Muscle layer of colon (tissue), 2 donors: ENCODE data around the gene RNPEPL1.
"Not testable (repeated sequence)": the region's sequence is repeated elsewhere in the genome, so short reads cannot be mapped to it uniquely, and the experiment has no call there.

Source experiments
- H3K27ac ChIP-seq: one replicate; pipeline ENCODE4 v1.7.0; 2013; ENCODE audit warnings: low read depth, mild to moderate bottlenecking, low read length, moderate library complexity
- H3K27me3 ChIP-seq, 2 donors: one replicate each; pipeline ENCODE4 v1.7.0; 2013; ENCODE audit warnings: low read length in 2 of 2, mild to moderate bottlenecking in 2 of 2; ENCODE audit not compliant: insufficient read depth in 2 of 2, control insufficient read depth in 1 of 2
- H3K36me3 ChIP-seq: one replicate; pipeline ENCODE4 v1.7.0; 2013; ENCODE audit warnings: mild to moderate bottlenecking, low read length; ENCODE audit not compliant: insufficient read depth
- H3K4me1 ChIP-seq: one replicate; pipeline ENCODE4 v1.7.0; 2013; ENCODE audit warnings: mild to moderate bottlenecking, low read length; ENCODE audit not compliant: insufficient read depth
- H3K4me3 ChIP-seq, 2 donors: one replicate each; pipeline ENCODE4 v1.7.0; 2013; ENCODE audit warnings: low read length in 2 of 2, low read depth in 1 of 2, mild to moderate bottlenecking in 1 of 2, moderate library complexity in 1 of 2
- H3K9ac ChIP-seq: one replicate; pipeline ENCODE4 v1.7.0; 2013; ENCODE audit warnings: low read length
- H3K9me3 ChIP-seq: one replicate; pipeline ENCODE4 v1.7.0; 2013; ENCODE audit warnings: mild to moderate bottlenecking, low read length
- donor health status: abdominal sarcoma.
- donor health status: Adenocarcinoma of cecum.

The RNPEPL1 gene

DNA sequence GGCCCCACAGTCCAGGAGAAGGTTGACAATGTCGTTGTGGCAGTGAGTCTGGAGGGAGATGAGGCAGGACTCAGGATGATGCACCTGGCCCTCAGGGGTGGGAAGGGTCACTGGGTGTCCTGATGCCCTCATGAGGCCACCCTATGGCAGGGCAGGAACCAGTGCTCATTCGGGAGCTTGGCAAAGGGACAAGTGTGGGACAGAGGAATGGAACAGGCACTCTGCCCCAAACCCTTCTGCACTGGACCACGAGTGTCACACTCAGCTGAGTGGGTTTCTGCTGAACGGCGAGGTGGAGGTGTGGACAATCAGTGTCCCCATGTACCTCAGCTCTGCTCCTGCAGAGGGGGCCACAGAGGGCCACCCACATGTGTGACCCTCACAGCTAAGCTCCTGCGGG is 42.5 kb upstream of the RNPEPL1 start:
- Histone ChIP-seq H3K9ac (no peak overlapping the region), H3K9me3 (no peaks in the 10 kb centered on the region), H3K4me3 (no peak overlapping the region), H3K27me3 (peaks cover 0 to 3% of the 10 kb centered on the region in 2 donors), H3K36me3 (peaks cover 9% of the 10 kb centered on the region), H3K27ac (no peak overlapping the region), H3K4me1 (no peaks in the 10 kb centered on the region)

- Histone ChIP-seq H3K27me3 (no peaks in the 10 kb centered on the region), H3K27ac (no peak overlapping the region), H3K9me3 (no peaks in the 10 kb centered on the region), H3K36me3 (peaks cover 9% of the 10 kb centered on the region), H3K9ac (no peak overlapping the region), H3K4me3 (no peak overlapping the region), H3K4me1 (no peaks in the 10 kb centered on the region)
These were observed 41.8 kb upstream of the RNPEPL1 start for GRCh38 chr2:240526521-240526920.

DNA sequence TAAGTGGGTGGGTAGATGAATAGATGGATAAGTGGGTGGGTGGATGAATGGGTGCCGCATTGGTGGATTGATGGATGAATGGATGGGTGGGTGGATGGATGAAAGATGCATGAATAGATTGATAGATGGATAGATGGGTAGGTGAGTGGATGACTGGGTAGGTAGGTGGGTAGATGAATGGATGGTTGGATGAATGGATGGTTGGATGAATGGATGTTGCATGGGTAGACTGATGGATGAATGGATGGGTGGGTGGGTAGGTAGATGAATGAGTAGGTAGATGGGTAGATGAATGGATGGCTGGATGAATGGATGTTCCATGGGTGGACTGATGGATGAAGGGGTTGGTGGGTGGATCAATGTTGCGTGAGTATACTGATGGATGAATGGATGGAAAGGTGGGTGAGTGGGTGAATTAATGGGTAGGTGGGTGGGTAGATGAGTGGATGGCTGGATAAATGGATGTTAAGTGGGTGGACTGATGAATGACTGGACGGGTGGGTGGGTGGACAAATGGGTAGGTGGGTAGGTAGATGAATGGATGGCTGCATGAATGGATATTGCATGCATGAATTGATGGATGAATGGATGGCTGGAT is 41.0 kb upstream of the RNPEPL1 start:
- H3K36me3 ChIP-seq = peaks cover 9% of the 10 kb centered on the region

GRCh38 chr2:240528406-240529040 is 39.8 kb upstream of the RNPEPL1 start:
- Histone ChIP-seq H3K9me3 (no peaks in the 10 kb centered on the region), H3K9ac (no peak overlapping the region), H3K4me1 (no peaks in the 10 kb centered on the region), H3K27me3 (no peaks in the 10 kb centered on the region), H3K36me3 (peaks cover 6% of the 10 kb centered on the region), H3K27ac (no peak overlapping the region), H3K4me3 (no peak overlapping the region)

More for the DNA sequence above, 41.0 kb upstream of the RNPEPL1 start:
- Histone ChIP-seq H3K27me3 (no peaks in the 10 kb centered on the region), H3K4me3 (no peak overlapping the region), H3K27ac (no peak overlapping the region), H3K4me1 (no peaks in the 10 kb centered on the region), H3K9ac (no peak overlapping the region), H3K9me3 (no peaks in the 10 kb centered on the region)

DNA sequence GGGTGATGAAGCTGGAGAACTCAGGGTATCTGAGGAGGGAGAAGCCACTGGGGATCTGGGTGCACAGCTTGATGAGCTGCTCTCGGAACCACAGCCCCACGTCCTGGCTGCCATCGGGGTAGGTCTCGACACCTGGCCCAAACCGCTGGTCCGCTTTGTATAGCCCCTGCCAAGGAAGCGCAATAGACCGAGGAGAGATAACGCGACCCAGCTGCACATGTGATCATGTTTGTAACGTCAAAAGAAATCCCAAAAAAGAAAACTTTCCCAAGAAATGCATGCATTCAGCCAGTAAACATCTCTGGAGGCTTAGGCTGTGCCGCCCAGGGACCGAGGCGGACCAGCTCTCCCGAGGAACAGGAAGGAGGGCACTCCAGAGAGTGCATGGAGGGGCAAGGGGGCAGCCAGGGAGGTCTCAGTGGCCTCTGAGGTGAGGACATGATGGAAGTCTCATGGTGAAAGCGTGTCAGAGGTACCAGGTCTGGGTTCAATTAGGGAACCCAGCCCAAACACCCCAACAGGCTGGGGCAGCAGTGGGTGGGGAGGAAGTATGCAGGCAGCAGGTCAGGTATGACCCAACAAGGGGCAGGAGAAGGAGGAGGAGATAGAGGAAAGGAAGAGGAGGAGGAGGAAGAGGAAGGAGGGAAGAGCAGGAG is 38.8 kb upstream of the RNPEPL1 start:
- Histone ChIP-seq H3K36me3 (peaks cover 4% of the 10 kb centered on the region), H3K27me3 (no peaks in the 10 kb centered on the region), H3K9ac (no peak overlapping the region), H3K9me3 (no peaks in the 10 kb centered on the region), H3K27ac (no peak overlapping the region), H3K4me1 (no peaks in the 10 kb centered on the region), H3K4me3 (no peak overlapping the region)

- H3K9me3 ChIP-seq = no peaks in the 10 kb centered on the region
- H3K9ac ChIP-seq = no peak overlapping the region
- no peaks in the 10 kb centered on the region for H3K4me1 ChIP-seq
- H3K36me3 ChIP-seq = peaks cover 4% of the 10 kb centered on the region
- H3K27me3 ChIP-seq = no peaks in the 10 kb centered on the region
- H3K4me3 ChIP-seq = no peak overlapping the region
- no peak overlapping the region for H3K27ac ChIP-seq
These were observed 38.1 kb upstream of the RNPEPL1 start for GRCh38 chr2:240530181-240530580.

GRCh38 chr2:240531038-240531437 is 37.2 kb upstream of the RNPEPL1 start:
- Histone ChIP-seq H3K36me3 (peaks cover 4% of the 10 kb centered on the region), H3K4me1 (no peaks in the 10 kb centered on the region)

GRCh38 chr2:240532031-240532775 is 36.1 kb upstream of the RNPEPL1 start:
- no peaks in the 10 kb centered on the region for H3K27me3 ChIP-seq
- no peaks in the 10 kb centered on the region for H3K4me1 ChIP-seq
- H3K4me3 ChIP-seq = no peak overlapping the region
- H3K9me3 ChIP-seq = no peaks in the 10 kb centered on the region
- peaks cover 4% of the 10 kb centered on the region for H3K36me3 ChIP-seq
- no peak overlapping the region for H3K9ac ChIP-seq
- no peak overlapping the region for H3K27ac ChIP-seq

More at GRCh38 chr2:240531038-240531437, 37.2 kb upstream of the RNPEPL1 start:
- no peak overlapping the region for H3K27ac ChIP-seq
- H3K27me3 ChIP-seq = no peaks in the 10 kb centered on the region
- H3K4me3 ChIP-seq = no peak overlapping the region
- H3K9ac ChIP-seq = no peak overlapping the region
- H3K9me3 ChIP-seq = no peaks in the 10 kb centered on the region

DNA sequence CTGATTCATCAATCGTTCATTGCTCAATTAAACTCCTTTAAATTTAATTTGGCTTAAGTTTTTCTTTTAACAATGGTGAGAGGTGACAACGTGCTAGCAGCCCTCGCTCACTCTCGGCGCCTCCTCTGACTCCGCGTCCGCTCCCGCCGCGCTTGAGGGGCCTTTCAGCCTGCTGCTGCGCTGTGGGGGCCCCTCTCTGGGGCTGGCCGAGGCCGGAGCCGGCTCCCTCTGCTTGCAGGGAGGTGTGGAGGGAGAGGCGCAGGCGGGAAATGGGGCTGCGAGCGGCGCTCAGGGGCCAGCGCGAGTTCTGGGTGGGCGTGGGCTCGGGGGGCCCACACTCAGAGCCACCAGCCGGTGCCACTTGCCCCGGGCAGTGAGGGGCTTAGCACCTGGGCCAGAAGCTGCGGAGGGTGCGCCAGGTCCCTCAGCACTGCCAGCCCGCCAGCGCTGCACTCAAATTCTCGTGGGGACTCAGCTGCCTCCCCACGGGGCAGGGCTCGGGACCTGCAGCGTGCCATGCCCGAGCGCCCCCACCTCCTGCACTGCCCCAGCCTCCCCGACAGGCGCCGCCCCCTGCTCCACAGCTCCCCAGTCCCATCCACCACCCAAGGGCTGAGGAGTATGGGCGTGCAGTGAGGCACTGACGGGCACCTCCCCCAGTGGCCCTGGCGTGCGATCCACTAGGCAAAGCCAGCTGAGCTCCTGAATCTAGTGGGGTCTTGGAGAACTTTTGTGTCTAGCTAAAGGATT is 30.1 kb upstream of the RNPEPL1 start:
- no peaks in the 10 kb centered on the region for H3K4me1 ChIP-seq
- no peak overlapping the region for H3K4me3 ChIP-seq
- H3K36me3 ChIP-seq = peaks cover 4% of the 10 kb centered on the region
- no peak overlapping the region for H3K9ac ChIP-seq
- H3K9me3 ChIP-seq = no peaks in the 10 kb centered on the region
- H3K27ac ChIP-seq = no peak overlapping the region
- no peaks in the 10 kb centered on the region for H3K27me3 ChIP-seq

DNA sequence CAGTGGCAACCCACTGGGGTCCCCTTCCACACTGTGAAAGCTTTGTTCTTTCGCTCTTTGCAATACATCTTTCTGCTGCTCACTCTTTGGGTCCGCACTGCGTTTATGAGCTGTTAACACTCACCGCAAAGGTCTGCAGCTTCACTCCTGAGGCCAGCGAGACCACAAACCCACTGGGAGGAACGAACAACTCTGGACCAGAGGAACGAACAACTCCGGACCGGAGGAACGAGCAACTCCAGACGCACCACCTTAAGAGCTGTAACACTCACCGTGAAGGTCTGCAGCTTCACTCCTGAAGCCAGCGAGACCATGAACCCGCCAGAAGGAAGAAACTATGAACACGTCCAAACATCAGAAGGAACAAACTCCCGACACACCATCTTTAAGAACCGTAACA is 29.2 kb upstream of the RNPEPL1 start:
- not testable (repeated sequence) for H3K9ac ChIP-seq, H3K27me3 ChIP-seq, H3K4me3 ChIP-seq, H3K4me1 ChIP-seq, H3K36me3 ChIP-seq, H3K9me3 ChIP-seq, H3K27ac ChIP-seq

DNA sequence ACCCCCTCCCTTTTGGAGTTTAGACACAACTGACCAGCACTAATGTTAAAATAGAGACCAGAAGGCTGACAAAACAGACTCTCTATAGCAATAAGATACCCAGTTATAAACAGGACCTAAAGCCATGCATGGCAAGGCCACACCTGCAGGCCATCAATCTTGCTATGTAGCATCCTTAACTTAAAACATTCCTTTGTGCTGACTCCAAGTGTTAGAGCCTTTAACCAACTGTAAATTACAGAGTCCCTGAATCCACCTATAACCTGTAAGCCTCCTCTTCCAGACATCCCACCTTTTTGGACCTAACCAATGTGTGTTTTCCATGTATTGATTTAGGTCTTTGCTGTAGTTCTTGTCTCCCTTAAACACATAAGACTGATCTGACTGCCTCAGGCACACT is 28.4 kb upstream of the RNPEPL1 start:
- no peaks in the 10 kb centered on the region for H3K27me3 ChIP-seq
- no peak overlapping the region for H3K27ac ChIP-seq
- H3K36me3 ChIP-seq = no peaks in the 10 kb centered on the region

More for the DNA sequence above, 28.4 kb upstream of the RNPEPL1 start:
- H3K9me3 ChIP-seq = no peaks in the 10 kb centered on the region
- H3K9ac ChIP-seq = no peak overlapping the region
- no peak overlapping the region for H3K4me3 ChIP-seq
- H3K4me1 ChIP-seq = no peaks in the 10 kb centered on the region
